Stomach (tissue), 9 donors: Measurements from ENCODE around the gene NFIX. TPM values are rescaled to one million over a fixed set of nuclear protein-coding genes. Genes with fewer than 3 reads are reported as not detected.
"Not testable (repeated sequence)": the region's sequence is repeated elsewhere in the genome, so short reads cannot be mapped to it uniquely, and the experiment has no call there.

Experiments
- DNase-seq, 2 donors: peaks; one replicate each; pipeline versions ENCODE4 v3.0.0 to v3.0.0-alpha.2; 2013 to 2019
- H3K27ac ChIP-seq, 5 donors: fragments of 200-600 bp in 4 of 5; sonication (generic) in 4 of 5; one replicate each; pipeline ENCODE4 v1.5.1; 2013 to 2019; ENCODE audit warnings: mild to moderate bottlenecking in 1 of 5, moderate library complexity in 1 of 5
- H3K27me3 ChIP-seq, 3 donors: fragments of 200-600 bp; sonication (generic); one replicate each; pipeline ENCODE4 v1.5.1; 2017 to 2019; ENCODE audit warnings: mixed run types in 1 of 3
- H3K36me3 ChIP-seq, 4 donors: fragments of 200-600 bp; sonication (generic); 1 replicate in 3 of 4; 2 replicates in 1 of 4; pipeline ENCODE4 v1.5.1; 2016 to 2019
- H3K4me1 ChIP-seq, 4 donors: fragments of 200-600 bp; sonication (generic); one replicate each; pipeline ENCODE4 v1.5.1; 2016 to 2019
- H3K4me3 ChIP-seq, 4 donors: fragments of 200-600 bp; sonication (generic) in 3 of 4; one replicate each; pipeline ENCODE4 v1.5.1; 2016 to 2019; ENCODE audit warnings: mild to moderate bottlenecking in 1 of 4
- H3K9me3 ChIP-seq, 4 donors: fragments of 200-600 bp; sonication (generic); one replicate each; pipeline ENCODE4 v1.5.1; 2016 to 2019
- EP300 ChIP-seq: sonication (generic); formaldehyde crosslinking; IDR thresholded peaks from one replicate; pipeline ENCODE4 v1.6.1; 2017; ENCODE audit warnings: antibody characterized with exemption
- POLR2A ChIP-seq, 4 donors: fragments of 450-650 bp; IDR thresholded peaks; one replicate each; pipeline ENCODE4 v1.6.1; 2016; ENCODE audit warnings: antibody characterized with exemption in 4 of 4, control low read depth in 2 of 4, mild to moderate bottlenecking in 1 of 4, moderate library complexity in 1 of 4
- POLR2AphosphoS5 ChIP-seq, 3 donors: sonication (generic); formaldehyde crosslinking; IDR thresholded peaks; one replicate each; pipeline ENCODE4 v1.6.1; 2016; ENCODE audit warnings: antibody characterized with exemption in 3 of 3
- WGBS, 5 donors: extraction: QIAGEN DNeasy Blood & Tissue Kit in 3 of 5; methylation state at CpG; one replicate each; pipeline versions ENCODE4 v1.1.5 to v1.1.7; 2013 to 2018; 5-methylcytosine and 5-hydroxymethylcytosine counted together
- intact Hi-C: fragments of 100-400 bp; cut with DNase I; formaldehyde crosslinking; loops from one replicate; pipeline ENCODE4 v1.15.1; 2023; ENCODE audit warnings: low total_unique reads
- polyA plus RNA-seq, 3 donors: library from polyadenylated mRNA; stranded (reverse); fragments of 200-250 nt; gene quantifications; one replicate each; pipeline ENCODE4 v1.2.3, GENCODE V29; 2013
- total RNA-seq, 5 donors: library from RNA; depleted of rRNA; stranded (reverse); fragments of >200 nt; gene quantifications; one replicate each; pipeline versions ENCODE4 v1.1.0 to v1.2.3, GENCODE V29; 2014 to 2016
- TF ChIP-seq, protein P1 (sequence below), 7 experiments: fragments of 450-650 bp in 4 of 7; fragments of 200-600 bp in 3 of 7; sonication (generic) in 3 of 7; IDR thresholded peaks; one replicate each; pipeline ENCODE4 v1.5.1; 2016 to 2019; ENCODE audit warnings: antibody characterized with exemption in 7 of 7, control low read depth in 2 of 7, mild to moderate bottlenecking in 1 of 7
- donor health status: healthy with polysubstance abuse.
- donor health status: Bipolar disorder and iron deficiency.
- donor health status: healthy.

Gene NFIX
- total and polyA plus RNA-seq, 8 donors, result 11.5 to 183 (median 37.6) TPM

DNA sequence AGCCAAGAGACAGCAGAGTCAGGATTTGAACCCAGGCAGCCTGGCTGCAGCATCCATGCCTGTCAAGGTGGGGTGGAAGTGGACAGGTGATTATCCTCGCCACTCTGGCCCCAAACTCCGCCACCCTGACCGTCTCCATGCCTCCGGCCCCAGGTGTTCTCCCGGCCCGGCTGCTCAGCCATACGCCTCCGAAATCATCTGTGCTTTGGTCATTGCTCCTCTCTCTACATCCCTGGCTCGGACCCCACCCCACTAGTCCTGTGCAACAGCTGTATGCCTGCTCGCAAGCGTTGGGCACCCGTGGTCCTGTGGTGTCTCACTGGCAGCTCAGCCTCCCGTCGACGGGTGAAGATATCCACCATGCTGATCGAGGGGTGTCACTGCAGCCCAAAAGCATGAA lies 22.0 kb upstream of the NFIX start:
- no peak overlapping the region for H3K27ac ChIP-seq
- TF ChIP-seq POLR2AphosphoS5 (IDR thresholded peaks at IDR 0.05) (no peak), POLR2A (IDR thresholded peaks at IDR 0.05) (no peak), EP300 (no peak)
- TF ChIP-seq, protein P1, sequence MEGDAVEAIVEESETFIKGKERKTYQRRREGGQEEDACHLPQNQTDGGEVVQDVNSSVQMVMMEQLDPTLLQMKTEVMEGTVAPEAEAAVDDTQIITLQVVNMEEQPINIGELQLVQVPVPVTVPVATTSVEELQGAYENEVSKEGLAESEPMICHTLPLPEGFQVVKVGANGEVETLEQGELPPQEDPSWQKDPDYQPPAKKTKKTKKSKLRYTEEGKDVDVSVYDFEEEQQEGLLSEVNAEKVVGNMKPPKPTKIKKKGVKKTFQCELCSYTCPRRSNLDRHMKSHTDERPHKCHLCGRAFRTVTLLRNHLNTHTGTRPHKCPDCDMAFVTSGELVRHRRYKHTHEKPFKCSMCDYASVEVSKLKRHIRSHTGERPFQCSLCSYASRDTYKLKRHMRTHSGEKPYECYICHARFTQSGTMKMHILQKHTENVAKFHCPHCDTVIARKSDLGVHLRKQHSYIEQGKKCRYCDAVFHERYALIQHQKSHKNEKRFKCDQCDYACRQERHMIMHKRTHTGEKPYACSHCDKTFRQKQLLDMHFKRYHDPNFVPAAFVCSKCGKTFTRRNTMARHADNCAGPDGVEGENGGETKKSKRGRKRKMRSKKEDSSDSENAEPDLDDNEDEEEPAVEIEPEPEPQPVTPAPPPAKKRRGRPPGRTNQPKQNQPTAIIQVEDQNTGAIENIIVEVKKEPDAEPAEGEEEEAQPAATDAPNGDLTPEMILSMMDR (IDR thresholded peaks at IDR 0.05), result no peak
- peaks cover 0 to 5% (median 0%) of the 10 kb centered on the region in 3 donors for H3K27me3 ChIP-seq
- no peaks in the 10 kb centered on the region for H3K36me3 ChIP-seq
- WGBS, 5 donors, result 83 to 92% (median 88%) methylated on average over 13 to 16 of the region's 16 CpGs
- intact Hi-C loops, result no loop called here
- H3K4me1 ChIP-seq, result peaks cover 6 to 16% (median 11%) of the 10 kb centered on the region in 4 donors
- DNase-seq, result no peak
- no peaks in the 10 kb centered on the region for H3K9me3 ChIP-seq
- H3K4me3 ChIP-seq, result no peak overlapping the region

- intact Hi-C loops, result loop anchor here (5.0 kb wide), 1 partner anchor 288 kb away; no protein-coding TSS in a partner anchor
- no peaks in the 10 kb centered on the region for H3K9me3 ChIP-seq
- H3K36me3 ChIP-seq, result no peaks in the 10 kb centered on the region
- peak in 1 of 2 donors; percentile 33 for DNase-seq
- 65 to 71% (median 69%) methylated on average over 18 to 19 of the region's 19 CpGs for WGBS, 5 donors
- H3K27ac ChIP-seq, result no peak overlapping the region
- no peak overlapping the region for H3K4me3 ChIP-seq
- H3K4me1 ChIP-seq, result peaks cover 4 to 12% (median 7%) of the 10 kb centered on the region in 4 donors
- TF ChIP-seq POLR2A (IDR thresholded peaks at IDR 0.05) (no peak), POLR2AphosphoS5 (IDR thresholded peaks at IDR 0.05) (no peak)
- H3K27me3 ChIP-seq, result peaks cover 0 to 5% (median 0%) of the 10 kb centered on the region in 3 donors
Observed at GRCh38 chr19:12974301-12975220, 20.7 kb upstream of the NFIX start.

GRCh38 chr19:12975221-12975741 lies 20.0 kb upstream of the NFIX start:
- H3K9me3 ChIP-seq, result no peaks in the 10 kb centered on the region
- WGBS, 5 donors, result 55 to 85% (median 72%) methylated on average over 7 to 17 of the region's 17 CpGs
- peaks cover 0 to 7% (median 3%) of the 10 kb centered on the region in 4 donors for H3K4me1 ChIP-seq
- intact Hi-C loops, result loop anchor here (5.0 kb wide), 1 partner anchor 287 kb away; no protein-coding TSS in a partner anchor
- DNase-seq, result peak in 1 of 2 donors; percentile 25
- TF ChIP-seq, protein P1 (IDR thresholded peaks at IDR 0.05), result no peak
- no peak for TF ChIP-seq POLR2A (IDR thresholded peaks at IDR 0.05)
- no peak overlapping the region for H3K4me3 ChIP-seq
- peaks cover 0 to 5% (median 0%) of the 10 kb centered on the region in 3 donors for H3K27me3 ChIP-seq
- no peak overlapping the region for H3K27ac ChIP-seq
- no peaks in the 10 kb centered on the region for H3K36me3 ChIP-seq

DNA sequence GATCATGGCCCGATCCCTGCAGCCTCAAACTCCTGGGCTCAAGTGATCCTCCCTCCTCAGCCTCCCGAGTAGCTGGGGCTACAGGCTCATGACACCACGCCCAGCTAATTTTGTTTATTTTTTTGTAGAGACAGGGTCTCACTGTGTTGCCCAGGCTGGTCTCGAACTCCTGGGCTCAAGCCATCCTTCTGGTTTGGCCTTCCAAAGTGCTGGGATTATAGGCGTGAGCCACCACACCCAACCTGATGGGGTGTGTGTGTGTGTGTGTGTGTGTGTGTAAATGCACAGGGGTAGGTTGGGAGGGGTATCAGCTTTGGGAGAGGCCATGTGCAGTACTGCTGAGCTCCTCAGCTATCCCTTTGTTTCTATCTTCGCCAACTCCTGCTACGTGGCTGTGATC lies 19.2 kb upstream of the NFIX start:
- H3K27ac ChIP-seq, H3K36me3 ChIP-seq, H3K27me3 ChIP-seq, DNase-seq, H3K4me1 ChIP-seq, H3K9me3 ChIP-seq, H3K4me3 ChIP-seq: not testable (repeated sequence)
- intact Hi-C loops, result loop anchor here (5.0 kb wide), 1 partner anchor 286 kb away; no protein-coding TSS in a partner anchor
- 66 to 77% (median 68%) methylated on average over 7 of the region's 7 CpGs for WGBS, 5 donors

DNA sequence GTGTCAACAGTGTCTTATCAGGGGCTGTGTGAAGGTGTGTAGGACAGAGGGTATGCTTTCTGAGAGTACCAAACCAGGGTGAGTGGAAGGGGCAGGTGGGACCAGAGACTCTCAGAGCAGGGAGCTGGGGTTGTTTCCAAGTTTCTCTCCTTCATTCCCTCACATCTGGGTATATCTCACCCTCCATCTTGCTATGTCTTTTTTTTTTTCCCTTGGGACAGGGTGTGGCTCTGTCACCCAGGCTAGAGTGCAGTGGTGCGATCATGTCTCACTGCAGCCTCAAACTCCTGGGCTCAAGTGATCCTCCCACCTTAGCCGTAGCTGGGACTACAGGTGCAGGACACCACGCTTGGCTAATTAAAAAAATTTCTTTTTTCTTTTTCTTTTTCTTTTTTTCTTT lies 15.3 kb upstream of the NFIX start:
- intact Hi-C loops, result loop anchor here (5.0 kb wide), 2 partner anchors 82 to 282 kb away; no protein-coding TSS in a partner anchor
- H3K9me3 ChIP-seq, result no peaks in the 10 kb centered on the region
- H3K4me1 ChIP-seq, result peaks cover 4 to 30% (median 22%) of the 10 kb centered on the region in 4 donors
- WGBS, 5 donors, result 89 to 98% (median 93%) methylated on average over 3 of the region's 3 CpGs
- no peaks in the 10 kb centered on the region for H3K36me3 ChIP-seq
- H3K27ac ChIP-seq, result no peak overlapping the region
- DNase-seq, result no peak
- no peak for TF ChIP-seq POLR2AphosphoS5 (IDR thresholded peaks at IDR 0.05)
- TF ChIP-seq, protein P1 (IDR thresholded peaks at IDR 0.05), result no peak
- no peak for TF ChIP-seq EP300
- TF ChIP-seq POLR2A (IDR thresholded peaks at IDR 0.05), result no peak
- H3K4me3 ChIP-seq, result no peak overlapping the region
- H3K27me3 ChIP-seq, result peaks cover 0 to 5% (median 0%) of the 10 kb centered on the region in 3 donors
